Lower leg skin (tissue), 3 donors: ENCODE data around the gene PIK3R3.

Experiments
- POLR2A ChIP-seq, 2 donors: fragments of 450-650 bp; IDR thresholded peaks; one replicate each; pipeline ENCODE4 v1.6.1; 2016 to 2017; ENCODE audit warnings: antibody characterized with exemption in 2 of 2, mild to moderate bottlenecking in 1 of 2, moderate library complexity in 1 of 2
- TF ChIP-seq, protein P1 (sequence below), 3 donors: fragments of 450-650 bp; IDR thresholded peaks; one replicate each; pipeline ENCODE4 v1.5.1; 2016; ENCODE audit warnings: antibody characterized with exemption in 3 of 3, mild to moderate bottlenecking in 3 of 3, moderate library complexity in 2 of 3

DNA sequence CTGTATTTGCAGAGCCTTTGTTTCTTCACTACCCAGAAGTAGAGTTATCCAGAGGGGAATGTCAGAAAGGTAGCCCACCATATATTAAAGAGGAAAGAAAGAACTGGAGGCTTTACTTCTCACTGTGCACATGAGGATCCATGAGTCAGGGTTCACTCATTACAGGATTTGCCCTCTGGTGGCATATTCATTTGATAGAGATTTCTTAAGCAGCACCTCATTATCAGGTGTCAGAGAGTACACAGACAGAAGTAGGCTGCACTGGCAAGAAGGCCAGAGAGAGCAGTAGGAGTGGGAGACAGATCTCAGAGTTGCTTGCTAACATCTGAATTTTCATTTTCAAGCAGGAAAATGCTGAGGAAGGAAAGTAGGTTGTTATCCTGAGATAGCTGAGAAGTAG is 123.8 kb downstream of the PIK3R3 start:
- TF ChIP-seq, protein P1, sequence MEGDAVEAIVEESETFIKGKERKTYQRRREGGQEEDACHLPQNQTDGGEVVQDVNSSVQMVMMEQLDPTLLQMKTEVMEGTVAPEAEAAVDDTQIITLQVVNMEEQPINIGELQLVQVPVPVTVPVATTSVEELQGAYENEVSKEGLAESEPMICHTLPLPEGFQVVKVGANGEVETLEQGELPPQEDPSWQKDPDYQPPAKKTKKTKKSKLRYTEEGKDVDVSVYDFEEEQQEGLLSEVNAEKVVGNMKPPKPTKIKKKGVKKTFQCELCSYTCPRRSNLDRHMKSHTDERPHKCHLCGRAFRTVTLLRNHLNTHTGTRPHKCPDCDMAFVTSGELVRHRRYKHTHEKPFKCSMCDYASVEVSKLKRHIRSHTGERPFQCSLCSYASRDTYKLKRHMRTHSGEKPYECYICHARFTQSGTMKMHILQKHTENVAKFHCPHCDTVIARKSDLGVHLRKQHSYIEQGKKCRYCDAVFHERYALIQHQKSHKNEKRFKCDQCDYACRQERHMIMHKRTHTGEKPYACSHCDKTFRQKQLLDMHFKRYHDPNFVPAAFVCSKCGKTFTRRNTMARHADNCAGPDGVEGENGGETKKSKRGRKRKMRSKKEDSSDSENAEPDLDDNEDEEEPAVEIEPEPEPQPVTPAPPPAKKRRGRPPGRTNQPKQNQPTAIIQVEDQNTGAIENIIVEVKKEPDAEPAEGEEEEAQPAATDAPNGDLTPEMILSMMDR (IDR thresholded peaks at IDR 0.05), result no peak
- no peak for TF ChIP-seq POLR2A (IDR thresholded peaks at IDR 0.05)
